Progenitor cell of endocrine pancreas (in vitro differentiated cells): ENCODE data around the gene KIAA1755. TPM values are rescaled to one million over a fixed set of nuclear protein-coding genes. Genes with fewer than 3 reads are reported as not detected.
"Not testable (repeated sequence)": the region's sequence is repeated elsewhere in the genome, so short reads cannot be mapped to it uniquely, and the experiment has no call there.

Source experiments
- DNase-seq: peaks from one replicate; pipeline ENCODE4 v3.0.0; 2021; ENCODE audit warnings: low spot score; ENCODE audit not compliant: unreplicated experiment
- H3K27ac Mint-ChIP-seq: 2 replicates; pipeline ENCODE4 v1.8.0; 2021; ENCODE audit warnings: mild to moderate bottlenecking, moderate library complexity, mixed read lengths
- H3K27me3 Mint-ChIP-seq: 2 replicates; pipeline ENCODE4 v1.8.0; 2021; ENCODE audit warnings: mixed read lengths
- H3K36me3 Mint-ChIP-seq: 2 replicates; pipeline ENCODE4 v1.8.0; 2022; ENCODE audit warnings: mixed read lengths; ENCODE audit not compliant: insufficient read depth
- H3K4me1 Mint-ChIP-seq: 2 replicates; pipeline ENCODE4 v1.8.0; 2021; ENCODE audit warnings: low read depth, mixed read lengths
- H3K4me3 Mint-ChIP-seq: 2 replicates; pipeline ENCODE4 v1.8.0; 2021; ENCODE audit warnings: low read depth, mild to moderate bottlenecking, moderate library complexity, mixed read lengths
- H3K9me3 Mint-ChIP-seq: 2 replicates; pipeline ENCODE4 v1.8.0; 2021; ENCODE audit warnings: low read depth, mixed read lengths
- CTCF ChIP-seq: fragments of 200-600 bp; sonication (generic); IDR thresholded peaks from one replicate; pipeline ENCODE4 v1.5.0; 2021; ENCODE audit warnings: antibody characterized with exemption, mild to moderate bottlenecking; ENCODE audit not compliant: unreplicated experiment
- total RNA-seq: library from RNA; stranded (reverse); gene quantifications from 2 replicates; pipeline ENCODE4 v1.2.1, GENCODE V29; 2021

The KIAA1755 gene
- total RNA-seq, 1 donor from 2014 or later, result 0.29 TPM

- no peaks in the 10 kb centered on the region for H3K36me3 Mint-ChIP-seq
- no peak for TF ChIP-seq CTCF
- peaks cover 3% of the 10 kb centered on the region for H3K4me1 Mint-ChIP-seq
- no peak for DNase-seq
- H3K4me3 Mint-ChIP-seq, result no peak overlapping the region
- H3K27me3 Mint-ChIP-seq, result peaks cover 39% of the 10 kb centered on the region
- no peaks in the 10 kb centered on the region for H3K9me3 Mint-ChIP-seq
- H3K27ac Mint-ChIP-seq, result no peak overlapping the region
Measured at GRCh38 chr20:38260025-38260377, 534 bp downstream of the KIAA1755 start.

GRCh38 chr20:38258545-38259215 is 1.9 kb downstream of the KIAA1755 start:
- Mint-ChIP-seq H3K4me1 (peaks cover 3% of the 10 kb centered on the region), H3K27ac (no peak overlapping the region), H3K27me3 (peaks cover 35% of the 10 kb centered on the region), H3K9me3 (no peaks in the 10 kb centered on the region), H3K36me3 (no peaks in the 10 kb centered on the region), H3K4me3 (no peak overlapping the region)
- no peak for TF ChIP-seq CTCF
- no peak for DNase-seq

DNA sequence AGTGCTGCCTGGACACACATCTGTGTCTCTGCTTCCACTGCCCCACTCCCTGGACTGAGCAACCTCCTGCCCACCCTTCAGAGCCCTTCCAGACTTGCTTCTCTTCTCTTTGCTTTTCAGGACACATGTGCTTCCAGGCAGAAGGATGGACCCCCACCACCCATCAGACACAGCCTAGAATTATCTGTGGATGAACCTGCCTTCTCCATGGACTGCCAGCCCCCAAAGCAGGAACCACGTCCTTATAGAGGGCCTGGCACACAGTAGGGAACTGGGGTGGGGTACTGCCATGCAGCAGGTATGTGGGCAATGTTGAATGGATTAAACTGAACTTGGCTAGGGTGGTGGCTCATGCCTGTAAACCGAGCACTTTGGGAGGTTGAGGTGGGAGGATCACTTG is 3.6 kb downstream of the KIAA1755 start:
- peaks cover 28% of the 10 kb centered on the region for H3K27me3 Mint-ChIP-seq
- no peaks in the 10 kb centered on the region for H3K9me3 Mint-ChIP-seq
- no peak for TF ChIP-seq CTCF
- H3K27ac Mint-ChIP-seq, result no peak overlapping the region
- no peaks in the 10 kb centered on the region for H3K36me3 Mint-ChIP-seq
- H3K4me3 Mint-ChIP-seq, result no peak overlapping the region
- DNase-seq, result no peak
- H3K4me1 Mint-ChIP-seq, result peaks cover 3% of the 10 kb centered on the region

DNA sequence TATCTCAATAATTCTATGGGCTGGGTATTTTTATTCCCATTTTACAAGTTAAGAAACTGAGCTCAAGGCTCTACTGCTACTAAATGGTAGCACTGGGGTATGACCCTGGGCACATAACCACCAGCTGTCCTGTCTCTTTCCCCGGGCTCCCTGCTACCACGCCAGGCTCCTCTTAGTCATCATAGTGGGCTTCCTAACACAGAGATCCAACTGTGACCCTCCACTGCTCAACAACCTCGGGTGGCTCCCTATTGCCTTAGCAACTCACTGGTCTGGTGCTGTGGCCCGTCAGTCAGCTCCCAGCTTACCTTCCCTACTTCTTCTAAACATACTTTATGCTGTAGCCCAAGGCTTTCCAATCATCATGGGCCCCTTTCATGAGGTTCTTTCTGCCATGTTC is 4.5 kb downstream of the KIAA1755 start:
- Mint-ChIP-seq H3K4me1 (peaks cover 3% of the 10 kb centered on the region), H3K9me3 (no peaks in the 10 kb centered on the region), H3K4me3 (no peak overlapping the region), H3K36me3 (no peaks in the 10 kb centered on the region), H3K27me3 (peaks cover 25% of the 10 kb centered on the region), H3K27ac (no peak overlapping the region)
- no peak for TF ChIP-seq CTCF
- DNase-seq, result no peak

DNA sequence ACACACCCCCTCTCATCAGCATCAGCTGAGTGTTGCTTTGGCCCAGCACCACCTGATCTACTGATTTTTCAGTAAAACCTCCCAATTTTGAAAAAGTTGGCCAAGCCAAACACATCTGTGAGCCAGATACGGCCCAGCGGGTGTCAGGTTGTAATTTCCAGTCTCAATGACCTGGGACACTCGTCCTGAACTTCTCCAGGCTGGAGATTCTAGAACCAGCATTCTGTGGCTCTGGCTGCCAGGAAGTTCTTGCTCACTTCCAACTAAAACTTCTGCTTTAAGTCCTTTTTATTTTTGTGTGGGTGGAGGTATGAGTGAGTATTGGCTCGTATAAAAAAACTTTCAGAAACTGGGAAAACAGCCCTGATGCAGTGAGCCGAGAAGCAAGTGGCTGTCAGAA is 5.1 kb downstream of the KIAA1755 start:
- no peak for TF ChIP-seq CTCF
- Mint-ChIP-seq H3K27ac (no peak overlapping the region), H3K36me3 (no peaks in the 10 kb centered on the region), H3K4me3 (no peak overlapping the region), H3K9me3 (no peaks in the 10 kb centered on the region), H3K4me1 (peaks cover 3% of the 10 kb centered on the region), H3K27me3 (peaks cover 22% of the 10 kb centered on the region)
- no peak for DNase-seq

- H3K27me3 Mint-ChIP-seq, result peaks cover 15% of the 10 kb centered on the region
- not testable (repeated sequence) for H3K9me3 Mint-ChIP-seq, H3K4me3 Mint-ChIP-seq, H3K27ac Mint-ChIP-seq, H3K4me1 Mint-ChIP-seq, DNase-seq, H3K36me3 Mint-ChIP-seq
Measured at GRCh38 chr20:38254621-38255020, 5.9 kb downstream of the KIAA1755 start.
